Right atrium auricular region (tissue), 2 donors: ENCODE results near the gene ARL14EP. TPM values are rescaled to one million over a fixed set of nuclear protein-coding genes. Genes with fewer than 3 reads are reported as not detected.

Experiments used
- DNase-seq: peaks from one replicate; pipeline ENCODE4 v3.0.0-alpha.2; 2019; ENCODE audit warnings: low spot score
- H3K27ac ChIP-seq, 2 donors: fragments of 200-600 bp; sonication (generic); 1 replicate in 1 of 2; 2 replicates in 1 of 2; pipeline ENCODE4 v1.5.1; 2016 to 2019
- H3K27me3 ChIP-seq, 2 donors: fragments of 200-600 bp; sonication (generic); one replicate each; pipeline versions ENCODE4 v1.5.1 to v1.6.0; 2017 to 2019
- H3K36me3 ChIP-seq: fragments of 200-600 bp; sonication (generic); one replicate; pipeline ENCODE4 v1.5.1; 2016
- H3K4me1 ChIP-seq, 2 donors: fragments of 200-600 bp; sonication (generic); one replicate each; pipeline versions ENCODE4 v1.5.1 to v1.6.0; 2017 to 2019
- H3K4me3 ChIP-seq, 2 donors: fragments of 200-600 bp; sonication (generic); 1 replicate in 1 of 2; 2 replicates in 1 of 2; pipeline ENCODE4 v1.5.1; 2017 to 2019; ENCODE audit warnings: mild to moderate bottlenecking in 1 of 2, moderate library complexity in 1 of 2
- H3K9me3 ChIP-seq, 2 donors: fragments of 200-600 bp; sonication (generic); one replicate each; pipeline ENCODE4 v1.5.1; 2019
- total RNA-seq, 2 donors: library from RNA; depleted of rRNA; stranded (reverse); fragments of >200 nt; gene quantifications; one replicate each; pipeline ENCODE4 v1.1.0, GENCODE V29; 2016
- TF ChIP-seq, protein P1 (sequence below), 2 donors: fragments of 200-600 bp; sonication (generic); IDR thresholded peaks; one replicate each; pipeline ENCODE4 v1.5.1; 2019; ENCODE audit warnings: antibody characterized with exemption in 2 of 2

ARL14EP gene
- total RNA-seq, 2 donors from 2014 or later, result 20.6 to 29.3 TPM

DNA sequence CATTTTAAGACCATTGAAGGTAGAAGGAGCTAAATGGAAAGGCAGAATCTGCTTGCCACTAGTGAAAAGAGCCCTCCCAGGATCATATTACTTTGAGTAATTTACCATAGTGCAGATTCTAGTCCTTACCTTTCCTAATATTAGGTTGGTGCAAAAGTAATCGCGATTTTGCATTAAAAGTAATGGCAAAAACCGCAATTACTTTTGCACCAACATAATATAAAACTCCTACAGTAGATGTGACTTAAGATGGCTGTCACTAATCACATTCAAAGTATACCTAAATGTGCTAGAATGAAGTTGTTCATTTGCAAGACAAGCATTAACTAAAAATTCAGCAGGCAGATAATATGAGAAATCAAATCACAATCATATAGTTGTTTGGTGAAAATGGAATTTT is 38.1 kb upstream of the ARL14EP start:
- TF ChIP-seq, protein P1, sequence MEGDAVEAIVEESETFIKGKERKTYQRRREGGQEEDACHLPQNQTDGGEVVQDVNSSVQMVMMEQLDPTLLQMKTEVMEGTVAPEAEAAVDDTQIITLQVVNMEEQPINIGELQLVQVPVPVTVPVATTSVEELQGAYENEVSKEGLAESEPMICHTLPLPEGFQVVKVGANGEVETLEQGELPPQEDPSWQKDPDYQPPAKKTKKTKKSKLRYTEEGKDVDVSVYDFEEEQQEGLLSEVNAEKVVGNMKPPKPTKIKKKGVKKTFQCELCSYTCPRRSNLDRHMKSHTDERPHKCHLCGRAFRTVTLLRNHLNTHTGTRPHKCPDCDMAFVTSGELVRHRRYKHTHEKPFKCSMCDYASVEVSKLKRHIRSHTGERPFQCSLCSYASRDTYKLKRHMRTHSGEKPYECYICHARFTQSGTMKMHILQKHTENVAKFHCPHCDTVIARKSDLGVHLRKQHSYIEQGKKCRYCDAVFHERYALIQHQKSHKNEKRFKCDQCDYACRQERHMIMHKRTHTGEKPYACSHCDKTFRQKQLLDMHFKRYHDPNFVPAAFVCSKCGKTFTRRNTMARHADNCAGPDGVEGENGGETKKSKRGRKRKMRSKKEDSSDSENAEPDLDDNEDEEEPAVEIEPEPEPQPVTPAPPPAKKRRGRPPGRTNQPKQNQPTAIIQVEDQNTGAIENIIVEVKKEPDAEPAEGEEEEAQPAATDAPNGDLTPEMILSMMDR (IDR thresholded peaks at IDR 0.05), result no peak
- H3K9me3 ChIP-seq, result no peaks in the 10 kb centered on the region
- no peak for DNase-seq
- H3K27ac ChIP-seq, result no peak overlapping the region
- no peaks in the 10 kb centered on the region for H3K4me1 ChIP-seq
- H3K4me3 ChIP-seq, result no peak overlapping the region
- no peaks in the 10 kb centered on the region for H3K27me3 ChIP-seq
- no peaks in the 10 kb centered on the region for H3K36me3 ChIP-seq

GRCh38 chr11:30285416-30286121 is 37.3 kb upstream of the ARL14EP start:
- TF ChIP-seq, protein P1 (IDR thresholded peaks at IDR 0.05), result no peak

DNA sequence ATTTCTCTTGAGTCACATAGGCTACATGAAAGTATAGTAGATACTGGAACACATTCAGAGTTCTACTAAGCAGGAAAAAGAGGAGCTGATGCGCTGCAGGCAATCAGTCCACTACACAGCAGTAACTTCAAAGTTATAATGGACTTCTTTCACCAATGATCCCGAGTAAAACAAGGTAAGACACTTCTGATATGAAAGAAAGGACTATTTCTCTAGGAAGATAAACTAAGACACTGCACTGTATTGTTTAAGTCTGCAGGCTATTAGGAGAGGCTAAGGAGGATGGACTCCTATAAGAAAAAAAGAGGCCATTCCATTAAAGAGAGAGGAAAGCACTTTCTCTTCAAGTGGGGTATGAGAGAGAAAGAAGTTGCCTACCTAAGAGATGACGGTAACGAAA is 31.6 kb upstream of the ARL14EP start:
- TF ChIP-seq, protein P1 (IDR thresholded peaks at IDR 0.05), result no peak
- Histone ChIP-seq H3K27ac (no peak overlapping the region), H3K4me1 (no peaks in the 10 kb centered on the region), H3K9me3 (no peaks in the 10 kb centered on the region), H3K27me3 (no peaks in the 10 kb centered on the region), H3K4me3 (no peak overlapping the region), H3K36me3 (no peaks in the 10 kb centered on the region)
- no peak for DNase-seq

More at GRCh38 chr11:30285416-30286121, 37.3 kb upstream of the ARL14EP start:
- DNase-seq, result no peak
- no peaks in the 10 kb centered on the region for H3K36me3 ChIP-seq
- no peak overlapping the region for H3K4me3 ChIP-seq
- no peaks in the 10 kb centered on the region for H3K9me3 ChIP-seq
- no peaks in the 10 kb centered on the region for H3K27me3 ChIP-seq
- H3K27ac ChIP-seq, result no peak overlapping the region
- H3K4me1 ChIP-seq, result no peaks in the 10 kb centered on the region

DNA sequence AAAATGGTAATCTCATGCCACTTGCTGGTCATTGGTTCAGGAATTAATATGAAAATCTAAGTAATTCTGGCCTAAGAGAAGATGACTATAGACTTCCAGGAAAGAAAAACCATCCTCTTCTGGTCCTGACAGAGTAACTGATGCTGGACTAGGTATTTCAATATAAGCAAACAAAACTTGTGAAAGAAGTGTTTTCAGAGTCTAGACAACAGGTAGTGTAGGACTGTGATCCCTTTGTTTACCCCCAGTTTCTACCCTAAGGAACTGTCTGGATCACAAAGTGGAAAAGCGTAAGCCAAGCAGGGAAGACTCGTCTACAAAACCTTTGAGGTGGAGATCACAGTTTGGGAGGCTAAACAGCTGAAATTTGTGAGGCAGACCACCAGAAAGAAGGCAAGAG is 30.4 kb upstream of the ARL14EP start:
- Histone ChIP-seq H3K4me3 (no peak overlapping the region), H3K27me3 (no peaks in the 10 kb centered on the region), H3K9me3 (no peaks in the 10 kb centered on the region), H3K36me3 (no peaks in the 10 kb centered on the region), H3K4me1 (no peaks in the 10 kb centered on the region), H3K27ac (no peak overlapping the region)
- TF ChIP-seq, protein P1 (IDR thresholded peaks at IDR 0.05), result no peak
- DNase-seq, result no peak

DNA sequence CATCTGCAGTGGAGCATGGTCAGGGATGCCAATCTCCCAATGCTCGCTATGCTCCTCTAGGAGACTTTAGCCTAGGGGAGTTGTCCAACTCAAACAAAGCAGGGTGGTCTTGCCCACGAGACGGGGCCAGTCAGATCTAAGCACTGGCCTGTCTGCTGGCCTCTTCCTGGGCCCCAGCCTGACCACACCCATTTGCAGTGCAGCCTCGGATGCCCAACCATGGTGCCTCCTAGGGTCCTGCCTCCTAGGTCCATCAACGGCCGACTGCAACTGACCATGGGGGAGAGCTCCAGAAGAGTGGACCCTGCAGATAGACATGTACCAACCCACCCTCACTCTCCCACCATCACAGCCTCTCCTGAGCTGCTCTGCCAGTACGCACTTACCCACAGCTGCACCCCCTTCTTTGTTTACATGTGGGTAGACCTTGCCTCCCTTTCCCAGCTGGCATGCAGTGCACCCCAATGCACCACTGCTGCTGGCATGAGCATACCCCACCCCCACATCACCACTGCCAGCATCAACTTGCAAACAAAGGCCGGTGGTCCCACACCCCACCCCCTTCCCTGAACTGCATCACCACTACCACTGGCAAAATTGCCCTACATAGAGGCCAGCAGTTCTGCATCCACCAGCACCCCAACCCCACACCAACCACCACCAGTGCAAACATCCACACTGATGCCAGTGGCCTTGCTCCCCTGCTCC is 27.6 kb upstream of the ARL14EP start:
- no peak for DNase-seq
- Histone ChIP-seq H3K4me3 (no peak overlapping the region), H3K4me1 (no peaks in the 10 kb centered on the region), H3K36me3 (no peaks in the 10 kb centered on the region), H3K27me3 (no peaks in the 10 kb centered on the region), H3K9me3 (no peaks in the 10 kb centered on the region), H3K27ac (no peak overlapping the region)
- TF ChIP-seq, protein P1 (IDR thresholded peaks at IDR 0.05), result no peak
